ENCODE measurements around the gene EHMT1. TPM values are rescaled to one million over a fixed set of nuclear protein-coding genes. Genes with fewer than 3 reads are reported as not detected.

The EHMT1 gene
- polyA plus RNA-seq, 2 of the 4 experiments (the other 2 are of a cell fraction) = 41.3 to 48.0 TPM

- Histone ChIP-seq H3K4me2 (no peak overlapping the region), H3K4me3 (no peak overlapping the region), H3K27ac (no peak overlapping the region), H3K9me3 (no peaks in the 10 kb centered on the region), H3K4me1 (no peaks in the 10 kb centered on the region)
- TF ChIP-seq KDM5A (IDR thresholded peaks at IDR 0.05) (no peak), CEBPB (IDR thresholded peaks at IDR 0.05) (peak in 1 of 2 experiments; percentile 61; a peak in 2 of 4 replicates), CHD2 (IDR thresholded peaks at IDR 0.05; ENCODE audit: low read length, partially characterized antibody) (no peak), RFX5 (IDR thresholded peaks at IDR 0.05) (no peak)
- 95% methylated on average over 27 of the region's 28 CpGs for WGBS (ENCODE audit: missing lambda C conversion rate)
- no peak; a peak in 1 of 6 replicates for ATAC-seq
- FAIRE-seq = no peak
- ChIA-PET POLR2A (no interaction called here), CTCF (no interaction called here)
- DNase-seq (ENCODE audit: low read depth in 1 of 2, low spot score in 1 of 2) = no peak
These were observed 217.5 kb downstream of the EHMT1 start for GRCh38 chr9:137836151-137836830.

GRCh38 chr9:137836831-137837241, 218.0 kb downstream of the EHMT1 start:
- FAIRE-seq (no peak), ATAC-seq (peak; percentile 45 to 49; a peak in 3 of 6 replicates), DNase-seq (ENCODE audit: low read depth in 1 of 2, low spot score in 1 of 2) (no peak)
- WGBS (ENCODE audit: missing lambda C conversion rate) = 73% methylated on average over 12 of the region's 12 CpGs
- H3K4me1 ChIP-seq = no peaks in the 10 kb centered on the region
- CTCF ChIA-PET = no interaction called here
- POLR2A ChIA-PET = no interaction called here
- H3K4me2 ChIP-seq = no peak overlapping the region
- no peaks in the 10 kb centered on the region for H3K9me3 ChIP-seq
- TF ChIP-seq NPAS2 (CRISPR knock-in tag; IDR thresholded peaks at IDR 0.05; ENCODE audit: borderline replicate concordance) = no peak
- TF ChIP-seq CEBPB (IDR thresholded peaks at IDR 0.05) = peak in 1 of 2 experiments; percentile 88; a peak in 1 of 4 replicates
- H3K27ac ChIP-seq = no peak overlapping the region
- H3K4me3 ChIP-seq = no peak overlapping the region

DNA sequence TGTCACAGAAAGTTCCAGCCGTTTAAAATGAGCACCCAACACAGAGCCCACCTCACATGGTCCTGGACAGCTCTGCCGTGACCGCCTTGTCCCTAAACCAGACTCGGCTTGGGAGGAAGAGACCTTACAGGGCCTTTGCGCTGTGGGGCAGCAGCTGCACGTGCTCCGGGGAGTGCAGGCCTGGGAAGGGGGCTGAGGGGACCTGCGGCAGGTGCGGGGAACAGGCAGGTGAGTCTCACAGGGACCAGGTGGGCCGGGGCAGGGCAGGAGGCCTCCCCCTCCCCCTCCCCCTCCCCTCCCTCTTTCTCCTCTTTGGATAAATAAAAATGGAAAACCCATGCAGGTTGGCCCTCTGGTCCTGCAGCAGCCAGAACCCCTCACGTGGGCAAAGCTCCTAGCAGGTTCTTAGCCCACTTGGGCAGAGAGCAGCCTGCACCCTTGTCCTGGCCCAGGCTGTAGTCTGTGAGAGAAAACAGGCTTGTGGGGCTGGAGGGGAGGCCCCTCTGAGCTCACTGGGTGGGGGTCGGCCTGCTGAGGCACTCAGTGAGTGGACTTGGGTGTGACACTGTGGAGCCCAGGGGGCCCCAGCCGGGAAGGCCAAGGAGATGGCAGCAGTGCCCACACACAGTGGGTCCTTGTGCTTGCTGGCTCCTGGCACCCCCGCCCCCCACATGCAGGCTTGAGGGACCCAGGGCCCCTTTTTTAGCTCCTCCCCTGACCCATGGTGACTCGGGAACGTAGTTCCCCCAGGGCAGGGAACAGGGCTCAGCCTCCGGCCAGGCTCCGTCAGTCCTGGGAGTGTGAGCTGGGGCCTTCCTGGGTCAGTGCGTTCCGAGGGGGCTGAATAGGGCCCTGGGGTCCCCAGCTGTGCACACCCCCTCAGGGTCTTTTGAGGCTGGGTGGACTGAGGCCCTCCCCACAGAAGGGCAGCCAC, 218.8 kb downstream of the EHMT1 start:
- Histone ChIP-seq H3K4me2 (no peak overlapping the region), H3K27ac (no peak overlapping the region), H3K4me3 (no peak overlapping the region), H3K9me3 (no peaks in the 10 kb centered on the region), H3K4me1 (no peaks in the 10 kb centered on the region)
- TF ChIP-seq ZNF302 (CRISPR knock-in tag; IDR thresholded peaks at IDR 0.05) (no peak), ATOH8 (CRISPR knock-in tag; IDR thresholded peaks at IDR 0.05; ENCODE audit: low read depth) (no peak), EHF (CRISPR knock-in tag; IDR thresholded peaks at IDR 0.05) (no peak), HDAC2 (IDR thresholded peaks at IDR 0.05) (no peak), CHD4 (IDR thresholded peaks at IDR 0.05; ENCODE audit: borderline replicate concordance) (no peak), EP300 (IDR thresholded peaks at IDR 0.05) (no peak), HOXB5 (CRISPR knock-in tag; IDR thresholded peaks at IDR 0.05) (no peak), GATA3 (IDR thresholded peaks at IDR 0.05; ENCODE audit: borderline replicate concordance) (no peak)
- DNase-seq (ENCODE audit: low read depth in 1 of 2, low spot score in 1 of 2) (no peak), FAIRE-seq (no peak), ATAC-seq (peak in 1 of 2 experiments; percentile 34; a peak in 3 of 6 replicates)
- POLR2A ChIA-PET = no interaction called here
- CTCF ChIA-PET = no interaction called here
- 87% methylated on average over 17 of the region's 20 CpGs for WGBS (ENCODE audit: missing lambda C conversion rate)

DNA sequence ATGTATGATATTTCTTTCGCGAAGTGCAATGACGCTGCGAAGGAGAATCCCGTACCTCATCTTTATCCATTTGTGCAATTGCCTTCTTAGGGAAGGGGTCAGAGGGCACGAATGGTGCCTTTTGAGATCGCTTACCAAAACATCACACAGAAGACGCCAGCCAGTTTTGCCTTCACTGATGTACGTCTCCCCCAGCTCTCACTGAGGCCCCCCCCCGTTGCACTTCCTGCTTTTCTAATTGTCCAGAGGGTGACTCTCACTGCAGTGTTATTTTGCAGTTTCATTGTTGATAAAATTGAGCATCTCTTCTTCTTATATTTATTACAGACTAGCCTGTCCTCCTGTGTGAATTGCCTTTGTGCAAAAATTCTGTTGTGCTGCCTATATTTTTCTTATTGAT, 219.8 kb downstream of the EHMT1 start:
- H3K4me1 ChIP-seq = no peaks in the 10 kb centered on the region
- no peak overlapping the region for H3K27ac ChIP-seq
- H3K4me3 ChIP-seq = no peak overlapping the region
- TF ChIP-seq RFX5 (IDR thresholded peaks at IDR 0.05) (no peak), PHF8 (IDR thresholded peaks at IDR 0.05; ENCODE audit: borderline replicate concordance, low read depth) (no peak), MAZ (IDR thresholded peaks at IDR 0.05; ENCODE audit: borderline replicate concordance, low read depth, low read length) (no peak), BHLHE40 (IDR thresholded peaks at IDR 0.05; ENCODE audit: low read depth, low read length) (no peak), NR3C1 (IDR thresholded peaks at IDR 0.05) (no peak)
- CTCF ChIA-PET = no interaction called here
- no peak overlapping the region for H3K4me2 ChIP-seq
- FAIRE-seq = no peak
- POLR2A ChIA-PET = no interaction called here
- 83% methylated on average over 10 of the region's 10 CpGs for whole genome bisulfite sequencing (ENCODE audit: missing lambda C conversion rate)
- H3K9me3 ChIP-seq = no peaks in the 10 kb centered on the region
- DNase-seq (ENCODE audit: low read depth in 1 of 2, low spot score in 1 of 2) = no peak
- no peak for ATAC-seq

All from A549 (cell line).